BE2C (cell line): ENCODE results near the gene DLX5.

ENCODE experiments used
- DNase-seq: peaks from one replicate; pipeline ENCODE4 v3.0.0-alpha.2; 2020
- H3K27me3 ChIP-seq: fragments of 250-450 bp; sonication (Bioruptor Pico); 2 replicates; pipeline ENCODE4 v1.5.1; 2020; ENCODE audit warnings: mild to moderate bottlenecking
- H3K36me3 ChIP-seq: fragments of 250-450 bp; sonication (Bioruptor Pico); 2 replicates; pipeline ENCODE4 v1.5.1; 2020; ENCODE audit warnings: mild to moderate bottlenecking
- H3K4me1 ChIP-seq: fragments of 250-450 bp; sonication (Bioruptor Pico); 2 replicates; pipeline ENCODE4 v1.5.1; 2020
- H3K4me3 ChIP-seq: 2 replicates; pipeline ENCODE4 v1.5.1; 2011; ENCODE audit warnings: low read depth, low read length
- H3K9me3 ChIP-seq: fragments of 250-450 bp; sonication (Bioruptor Pico); 2 replicates; pipeline ENCODE4 v1.5.1; 2020
- CTCF ChIP-seq: IDR thresholded peaks from 2 replicates; pipeline ENCODE4 v1.5.1; 2012; ENCODE audit warnings: mild to moderate bottlenecking, low read depth, low read length

DLX5 gene

GRCh38 chr7:96976106-96976505 is 48.5 kb downstream of the DLX5 start:
- Histone ChIP-seq H3K4me3 (no peak overlapping the region), H3K36me3 (no peaks in the 10 kb centered on the region), H3K9me3 (no peaks in the 10 kb centered on the region), H3K4me1 (no peaks in the 10 kb centered on the region), H3K27me3 (no peaks in the 10 kb centered on the region)
- TF ChIP-seq CTCF: no peak
- no peak for DNase-seq

DNA sequence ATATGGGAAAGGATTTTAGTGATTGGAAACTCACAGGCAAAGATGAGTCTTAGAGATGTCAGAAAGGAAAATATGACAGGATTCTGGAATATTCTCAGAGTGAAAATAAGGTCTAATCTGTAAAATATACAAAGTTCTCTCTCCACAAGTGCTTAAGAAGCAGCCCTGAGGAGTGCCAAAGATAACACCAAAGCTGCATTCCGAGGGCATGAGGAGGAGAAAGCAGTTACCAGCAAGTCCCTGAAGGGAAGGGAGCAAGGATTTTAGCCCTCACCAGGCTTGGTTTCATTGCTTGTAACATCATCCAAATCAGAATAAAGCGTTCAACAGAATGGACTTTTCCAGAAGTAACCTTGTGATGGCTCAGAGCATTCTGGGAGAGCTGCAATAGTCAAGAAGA is 50.6 kb downstream of the DLX5 start:
- no peak overlapping the region for H3K4me3 ChIP-seq
- DNase-seq: no peak
- no peaks in the 10 kb centered on the region for H3K9me3 ChIP-seq
- no peak for TF ChIP-seq CTCF
- H3K4me1 ChIP-seq: no peaks in the 10 kb centered on the region
- H3K36me3 ChIP-seq: no peaks in the 10 kb centered on the region
- no peaks in the 10 kb centered on the region for H3K27me3 ChIP-seq

- Histone ChIP-seq H3K36me3 (peaks cover 12% of the 10 kb centered on the region; the same call in 1 of the 2 replicates), H3K27me3 (no peaks in the 10 kb centered on the region), H3K4me1 (no peaks in the 10 kb centered on the region), H3K9me3 (no peaks in the 10 kb centered on the region), H3K4me3 (no peak overlapping the region)
- no peak for DNase-seq
- TF ChIP-seq CTCF: no peak
Measured at GRCh38 chr7:96970739-96971138, 53.9 kb downstream of the DLX5 start.
